ENCODE measurements around the gene ATN1.

Gene ATN1

GRCh38 chr12:6957741-6958608 lies 30.2 kb downstream of the ATN1 start:
- DNase-seq (ENCODE audit: low read depth): no peak

- no peak for DNase-seq (ENCODE audit: low read depth)
Observed at GRCh38 chr12:6958609-6959057, 30.9 kb downstream of the ATN1 start.

- DNase-seq (ENCODE audit: low read depth): peak; percentile 61
Observed at GRCh38 chr12:6959058-6959804, 31.5 kb downstream of the ATN1 start.

- DNase-seq (ENCODE audit: low read depth): no peak
Observed at GRCh38 chr12:6959805-6960592, 32.2 kb downstream of the ATN1 start.

GRCh38 chr12:6960593-6961277 lies 33.0 kb downstream of the ATN1 start:
- DNase-seq (ENCODE audit: low read depth): no peak

- DNase-seq (ENCODE audit: low read depth): peak; percentile 93
Observed at GRCh38 chr12:6961278-6961694, 33.5 kb downstream of the ATN1 start.

- DNase-seq (ENCODE audit: low read depth): peak; percentile 48
Observed at GRCh38 chr12:6961695-6962284, 34.0 kb downstream of the ATN1 start.

GRCh38 chr12:6962285-6963015 lies 34.7 kb downstream of the ATN1 start:
- no peak for DNase-seq (ENCODE audit: low read depth)

- no peak for DNase-seq (ENCODE audit: low read depth)
Observed at GRCh38 chr12:6963016-6963731, 35.4 kb downstream of the ATN1 start.

GRCh38 chr12:6963791-6964413 lies 36.1 kb downstream of the ATN1 start:
- no peak for DNase-seq (ENCODE audit: low read depth)

GRCh38 chr12:6964605-6965025 lies 36.9 kb downstream of the ATN1 start:
- DNase-seq (ENCODE audit: low read depth): no peak

GRCh38 chr12:6965026-6965661 lies 37.4 kb downstream of the ATN1 start:
- peak; percentile 75 for DNase-seq (ENCODE audit: low read depth)

GRCh38 chr12:6965714-6966113 lies 38.0 kb downstream of the ATN1 start:
- no peak for DNase-seq (ENCODE audit: low read depth)

- DNase-seq (ENCODE audit: low read depth): no peak
Observed at GRCh38 chr12:6966351-6966750, 38.6 kb downstream of the ATN1 start.

- no peak for DNase-seq (ENCODE audit: low read depth)
Observed at GRCh38 chr12:6967651-6968100, 39.9 kb downstream of the ATN1 start.

- no peak for DNase-seq (ENCODE audit: low read depth)
Observed at GRCh38 chr12:6968426-6968825, 40.7 kb downstream of the ATN1 start.

GRCh38 chr12:6970096-6970527 lies 42.4 kb downstream of the ATN1 start:
- no peak for DNase-seq (ENCODE audit: low read depth)

- DNase-seq (ENCODE audit: low read depth): no peak
Observed at GRCh38 chr12:6974180-6974579, 46.4 kb downstream of the ATN1 start.

All from activated T-helper 9 cell treated with anti-CD3 and anti-CD28 coated beads, Interleukin-2, amount 50 U/mL, for 16 hours (primary cell).